Stimulated activated CD8-positive, alpha-beta memory T cell treated with anti-CD3 and anti-CD28 coated beads, Interleukin-2, amount 100 ng/mL, for 48 hours (primary cell): ENCODE data around the gene CCDC198.

Experiments
- DNase-seq, 2 donors: peaks; one replicate each; pipeline ENCODE4 v3.0.0-alpha.2; 2020; ENCODE audit warnings: low read depth in 2 of 2

Gene CCDC198, protein sequence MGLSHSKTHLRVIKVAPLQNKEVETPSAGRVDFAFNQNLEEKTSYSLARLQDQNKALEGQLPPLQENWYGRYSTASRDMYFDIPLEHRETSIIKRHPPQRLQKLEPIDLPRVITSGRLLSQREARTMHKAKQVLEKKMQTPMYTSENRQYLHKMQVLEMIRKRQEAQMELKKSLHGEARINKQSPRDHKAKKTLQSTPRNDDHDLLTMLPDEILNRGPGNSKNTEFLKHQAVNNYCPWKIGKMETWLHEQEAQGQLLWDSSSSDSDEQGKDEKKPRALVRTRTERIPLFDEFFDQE

DNA sequence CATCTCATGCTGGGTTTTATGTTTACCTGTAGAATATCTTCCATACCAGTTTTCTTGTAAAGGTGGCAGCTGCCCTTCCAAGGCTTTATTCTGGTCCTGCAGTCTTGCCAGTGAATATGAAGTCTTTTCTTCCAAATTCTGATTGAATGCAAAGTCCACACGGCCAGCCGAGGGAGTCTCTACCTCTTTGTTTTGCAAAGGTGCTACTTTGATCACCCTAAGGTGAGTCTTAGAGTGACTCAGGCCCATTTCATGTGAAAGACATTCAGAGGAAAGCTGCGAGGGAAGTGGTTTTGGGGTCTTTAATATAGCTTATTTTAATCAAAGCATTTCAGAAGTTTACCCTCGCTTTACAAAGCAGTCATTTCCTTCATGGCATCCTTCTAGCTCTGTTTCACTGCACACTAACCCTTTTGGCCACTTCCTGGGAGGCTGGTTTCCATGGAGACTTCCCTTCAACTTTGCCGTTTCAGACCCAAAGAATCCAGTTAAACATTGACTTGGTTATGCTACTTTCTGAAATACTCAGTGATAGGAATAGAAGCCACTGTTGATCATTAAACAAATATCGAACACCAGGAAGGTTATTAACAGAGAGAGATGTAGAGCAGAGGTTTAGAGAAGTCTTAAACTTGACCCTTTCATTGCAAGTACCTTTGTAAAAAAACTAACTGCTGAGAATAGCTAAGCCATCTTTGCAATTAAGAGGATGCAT, at the start of gene CCDC198:
TSS of gene CCDC198 (minus strand) at position 391 of the 715 bp plus-strand sequence. CDS start at position 249, 142 bp downstream.
- no peak for DNase-seq

DNA sequence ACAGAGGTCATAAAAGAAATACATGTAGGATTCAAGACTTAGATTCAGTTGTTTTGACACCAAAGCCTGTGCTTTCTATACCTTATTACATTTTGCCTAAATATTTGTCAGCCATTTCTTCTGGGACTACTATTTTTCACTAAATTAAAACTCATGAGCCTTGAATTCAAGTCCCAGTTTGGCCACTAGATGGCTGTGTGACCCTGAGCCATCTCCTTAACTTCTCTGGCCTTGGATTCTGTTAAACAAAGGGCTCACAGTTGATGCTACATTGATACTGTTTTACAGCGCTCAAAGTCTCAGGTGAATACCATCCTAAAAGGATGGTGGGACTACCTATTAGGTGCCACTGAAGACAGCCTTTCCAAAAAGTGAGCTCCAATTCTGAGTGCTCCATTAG, 39.6 kb upstream of the CCDC198 start:
- no peak for DNase-seq

DNA sequence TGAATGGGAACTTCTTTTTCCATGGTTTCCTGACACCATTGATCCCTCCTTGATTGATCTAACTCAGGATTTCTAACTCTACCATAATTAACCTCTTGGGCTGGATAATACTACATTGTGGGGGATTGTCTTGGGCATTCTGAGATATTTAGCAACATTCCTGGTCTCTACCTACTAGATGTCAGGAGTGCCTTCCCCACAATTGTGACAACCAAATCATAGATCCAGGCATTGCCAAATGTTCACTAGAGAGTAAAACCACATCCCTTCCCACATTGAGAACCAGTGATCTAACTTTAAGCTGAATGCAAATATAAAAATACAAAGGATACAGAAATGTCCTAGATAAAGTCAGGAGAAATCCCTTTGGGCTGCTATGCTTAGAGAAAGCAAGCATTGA, 36.9 kb upstream of the CCDC198 start:
- DNase-seq = no peak

DNA sequence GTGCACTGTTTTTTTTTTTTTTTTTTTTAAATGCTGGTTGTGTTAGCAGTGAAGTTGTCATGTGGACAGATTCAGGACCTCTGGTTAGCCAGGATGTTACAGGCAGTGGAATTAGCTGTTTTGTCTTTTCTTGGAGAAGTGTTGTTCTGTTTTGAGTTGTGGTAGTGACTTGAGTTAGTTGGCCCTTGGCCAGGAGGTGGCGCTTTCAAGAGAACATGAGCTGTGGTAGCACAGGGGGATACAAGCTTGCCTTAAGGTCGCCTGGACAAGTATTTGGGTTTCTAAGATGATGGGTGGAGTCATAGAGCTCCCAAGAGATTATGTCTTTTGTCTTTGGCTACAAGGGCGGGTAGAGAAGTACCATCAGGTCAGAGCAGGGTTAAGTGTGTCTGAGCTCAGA, 33.3 kb upstream of the CCDC198 start:
- DNase-seq = no peak

DNA sequence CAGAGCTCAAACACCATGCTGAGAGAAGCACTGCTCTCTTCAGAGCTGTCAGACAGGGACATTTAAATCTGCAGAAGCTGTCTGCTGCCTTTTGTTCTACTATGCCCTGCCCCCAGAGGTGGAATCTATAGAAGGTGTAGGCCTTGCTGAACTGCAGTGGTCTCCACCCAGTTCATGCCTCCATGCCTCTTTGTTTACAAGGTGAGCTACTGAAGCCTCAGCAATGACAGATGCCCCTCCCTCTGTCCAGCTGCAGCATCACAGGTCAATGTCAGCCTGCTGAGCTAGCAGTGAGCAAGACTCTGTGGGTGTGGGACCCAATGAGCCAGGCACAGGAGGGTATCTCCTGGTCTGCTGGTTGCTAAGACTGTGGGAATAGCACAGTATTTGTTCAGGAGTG, 25.4 kb upstream of the CCDC198 start:
- no peak for DNase-seq

DNA sequence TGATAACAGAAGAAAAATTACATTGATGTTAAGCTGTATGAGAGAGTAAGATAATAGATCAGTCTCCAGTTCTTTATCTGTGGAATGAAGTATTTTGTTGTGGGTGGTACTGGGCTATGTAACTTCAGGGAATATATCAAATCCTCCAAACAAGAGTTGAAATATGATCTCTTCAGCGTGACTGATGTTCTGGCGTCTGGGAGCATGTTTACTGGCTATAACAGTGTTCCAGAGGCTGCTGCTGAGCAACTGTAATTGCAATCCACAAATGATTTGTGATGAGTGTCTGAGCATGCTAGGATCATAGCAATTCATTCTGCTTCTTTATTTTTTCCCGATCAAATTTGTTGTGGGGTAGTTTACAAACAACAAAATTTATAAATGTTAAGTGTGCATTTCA, 18.6 kb upstream of the CCDC198 start:
- DNase-seq = no peak

DNA sequence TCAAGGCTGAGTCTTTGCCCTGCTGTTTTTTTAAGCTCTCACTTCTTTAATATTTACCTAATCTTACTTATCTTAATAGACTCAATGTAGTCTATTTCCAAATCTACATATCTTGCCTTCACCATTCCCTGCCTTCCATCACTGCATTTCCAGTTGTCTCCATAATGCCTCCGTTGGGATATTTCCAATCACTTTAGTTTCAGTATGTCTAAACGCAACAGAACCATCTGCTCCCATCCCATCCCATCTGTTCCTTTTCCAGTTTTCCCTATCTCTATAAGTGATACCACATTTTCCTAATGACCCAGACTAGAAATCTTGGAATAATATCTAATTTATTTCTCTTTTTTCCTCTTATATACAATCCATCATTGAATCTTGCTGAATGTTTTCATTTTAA, 15.1 kb upstream of the CCDC198 start:
- no peak for DNase-seq

DNA sequence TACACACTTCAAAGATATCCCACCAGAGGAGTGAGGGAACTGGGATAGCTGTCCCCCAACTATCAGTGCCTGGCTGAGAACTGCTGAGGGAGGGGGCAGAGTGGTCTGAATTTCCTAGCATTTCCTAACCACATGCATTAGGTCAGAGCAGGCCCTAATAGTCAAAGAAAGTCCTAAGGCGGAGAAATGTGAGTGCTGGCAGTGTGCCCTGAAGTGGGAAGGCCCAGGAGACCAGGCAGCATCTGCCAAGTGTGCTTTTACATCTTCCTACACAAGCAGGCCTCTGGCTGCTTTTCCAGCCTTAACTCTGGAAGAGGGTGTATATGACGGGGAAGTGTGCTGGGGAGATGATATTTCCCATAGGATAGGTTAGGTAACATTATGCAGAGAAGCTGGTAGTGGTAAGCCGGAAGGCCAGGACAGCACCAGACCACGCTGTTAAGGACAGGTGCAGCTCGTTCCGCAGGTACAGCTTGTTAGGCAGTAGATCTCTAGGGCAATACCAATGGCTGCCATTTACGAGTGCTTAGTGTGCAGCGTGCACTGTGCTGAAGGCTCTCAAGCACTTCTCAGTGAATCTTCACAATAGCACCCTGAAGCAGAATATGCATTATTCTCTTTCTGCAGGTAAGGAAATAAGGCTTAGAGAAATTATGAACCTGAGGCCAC, 9.1 kb upstream of the CCDC198 start:
- no peak for DNase-seq

DNA sequence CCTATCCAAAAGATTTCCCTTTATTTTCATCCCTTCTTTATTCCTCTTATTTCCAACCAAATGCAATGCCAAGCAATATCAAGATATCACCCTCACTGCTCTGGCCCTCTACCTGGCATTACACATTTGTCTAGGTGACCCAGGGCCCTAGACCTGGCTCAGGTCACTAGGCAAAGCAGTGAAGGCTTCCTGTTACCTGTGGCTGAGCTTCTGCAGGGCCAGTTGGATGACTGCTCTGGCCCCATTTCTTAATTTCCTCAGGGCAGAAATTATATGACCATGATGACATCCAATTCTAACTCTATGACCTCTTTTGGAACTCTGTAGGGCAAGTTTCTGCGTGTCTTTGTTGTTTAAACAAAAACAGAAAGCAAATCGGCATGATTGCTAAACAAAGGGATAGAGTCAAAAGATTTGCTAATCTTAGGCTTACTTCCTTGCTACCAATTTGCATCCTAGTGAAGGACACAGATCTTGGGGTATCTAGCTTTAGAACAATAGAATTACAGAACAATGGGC, 7.4 kb upstream of the CCDC198 start:
- DNase-seq = no peak

DNA sequence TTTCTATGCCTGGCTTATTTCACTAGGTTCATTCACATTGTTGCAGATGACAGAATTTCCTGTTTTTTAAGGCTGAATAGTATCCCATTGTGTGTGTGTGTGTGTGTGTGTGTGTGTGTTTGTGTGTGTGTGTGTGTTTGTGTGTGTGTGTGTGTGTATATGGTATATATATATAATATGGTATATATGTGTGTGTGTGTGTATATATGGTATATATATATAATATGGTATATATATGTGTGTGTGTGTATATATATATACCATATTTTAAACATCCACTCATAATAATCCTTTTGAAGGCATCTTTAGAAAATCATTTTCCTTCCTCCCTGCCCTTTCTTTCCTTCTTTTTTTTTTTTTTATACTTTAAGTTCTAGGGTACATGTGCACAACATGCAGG, 5.0 kb upstream of the CCDC198 start:
- DNase-seq = no peak

DNA sequence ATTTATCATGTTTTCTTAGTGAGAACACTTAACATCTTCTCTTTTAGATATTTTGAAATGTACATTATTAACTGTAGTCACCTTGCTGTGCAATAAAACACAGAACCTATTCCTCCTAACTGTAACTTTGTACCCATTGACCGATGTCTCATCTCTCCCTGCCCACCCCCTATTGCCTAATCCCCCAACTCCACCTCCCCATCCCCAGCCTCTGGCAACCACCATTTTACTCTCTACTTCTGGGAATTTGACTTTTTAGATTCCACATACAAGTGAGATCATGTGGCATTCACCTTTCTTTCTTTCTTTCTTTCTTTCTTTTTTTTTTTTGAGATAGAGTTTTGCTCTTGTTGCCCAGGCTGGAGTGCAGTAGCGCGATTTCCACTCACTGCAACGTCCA, 4.4 kb upstream of the CCDC198 start:
- no peak for DNase-seq

DNA sequence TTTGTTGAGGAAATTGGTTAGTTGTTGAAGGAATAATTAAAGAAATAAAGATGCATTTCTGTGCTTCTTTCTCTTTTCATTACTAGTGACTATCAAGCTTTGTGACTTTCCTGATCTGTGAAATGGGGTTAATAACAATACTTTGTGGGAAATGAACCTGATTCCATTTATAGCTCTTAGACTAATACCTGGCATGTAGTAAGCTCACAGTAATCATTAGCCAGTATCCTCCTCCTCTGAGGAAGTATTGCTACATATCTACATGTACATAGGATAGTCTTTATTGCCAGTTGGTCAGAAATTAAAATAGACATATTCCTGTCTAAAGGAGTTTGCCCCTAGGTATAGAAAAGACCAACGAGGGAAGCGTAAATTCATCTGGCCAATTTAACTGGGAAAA, 1.8 kb upstream of the CCDC198 start:
- DNase-seq = no peak

DNA sequence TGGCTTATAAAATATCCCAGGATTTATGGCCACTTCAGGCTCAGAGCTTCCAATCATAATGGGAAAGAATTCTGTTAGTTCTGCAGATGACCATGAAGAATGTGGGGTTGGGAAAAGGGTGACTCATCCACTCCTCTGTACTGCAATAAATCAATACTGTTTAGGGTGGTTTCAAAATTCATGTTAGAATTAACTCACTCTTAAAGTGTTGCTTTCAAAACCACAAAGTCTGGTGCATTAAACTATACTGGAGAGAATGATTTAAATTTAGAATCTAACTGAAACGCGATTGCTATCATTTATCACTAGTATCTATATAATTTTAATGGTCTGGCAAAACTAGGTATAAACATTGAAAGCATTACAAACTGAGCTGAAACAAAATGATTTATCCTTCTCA, 798 bp downstream of the CCDC198 start:
- no peak for DNase-seq

DNA sequence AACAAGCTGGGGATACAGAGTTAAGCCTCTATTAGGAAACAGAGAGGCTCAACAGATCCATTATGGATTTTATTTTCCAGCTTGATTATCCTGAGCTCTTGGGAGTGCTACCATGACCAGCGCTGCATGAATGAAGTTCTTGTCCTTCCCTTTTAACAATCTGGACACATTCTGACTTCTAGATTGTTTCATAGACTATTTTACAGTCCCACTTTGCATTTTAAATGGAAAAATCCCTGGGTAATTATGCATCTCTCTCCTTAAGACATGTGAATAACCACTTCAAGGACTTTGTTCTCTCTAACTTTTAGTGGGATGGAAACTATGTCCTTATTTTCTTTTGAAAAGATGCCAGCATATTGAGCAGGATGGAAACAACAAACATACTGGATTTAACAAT, 2.0 kb downstream of the CCDC198 start:
- no peak for DNase-seq

DNA sequence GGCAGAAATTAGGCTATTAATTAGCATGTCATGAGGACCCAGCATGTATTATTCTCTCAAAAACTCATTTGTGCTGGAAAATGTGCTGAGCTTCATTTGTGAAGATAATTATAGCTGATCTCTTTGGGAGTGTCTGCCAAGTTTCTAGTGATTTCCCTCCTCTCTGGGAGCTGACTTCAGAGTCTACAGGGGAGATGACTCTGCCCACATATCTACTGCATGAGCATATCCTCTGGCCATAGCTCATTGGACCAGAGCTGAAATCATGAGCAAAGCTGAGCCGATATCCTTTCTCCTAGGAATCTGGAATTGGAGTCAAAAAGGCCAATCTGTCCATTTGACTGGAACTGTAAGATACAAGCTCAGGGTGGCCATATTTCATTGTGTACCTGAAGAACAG, 5.9 kb downstream of the CCDC198 start:
- no peak for DNase-seq

DNA sequence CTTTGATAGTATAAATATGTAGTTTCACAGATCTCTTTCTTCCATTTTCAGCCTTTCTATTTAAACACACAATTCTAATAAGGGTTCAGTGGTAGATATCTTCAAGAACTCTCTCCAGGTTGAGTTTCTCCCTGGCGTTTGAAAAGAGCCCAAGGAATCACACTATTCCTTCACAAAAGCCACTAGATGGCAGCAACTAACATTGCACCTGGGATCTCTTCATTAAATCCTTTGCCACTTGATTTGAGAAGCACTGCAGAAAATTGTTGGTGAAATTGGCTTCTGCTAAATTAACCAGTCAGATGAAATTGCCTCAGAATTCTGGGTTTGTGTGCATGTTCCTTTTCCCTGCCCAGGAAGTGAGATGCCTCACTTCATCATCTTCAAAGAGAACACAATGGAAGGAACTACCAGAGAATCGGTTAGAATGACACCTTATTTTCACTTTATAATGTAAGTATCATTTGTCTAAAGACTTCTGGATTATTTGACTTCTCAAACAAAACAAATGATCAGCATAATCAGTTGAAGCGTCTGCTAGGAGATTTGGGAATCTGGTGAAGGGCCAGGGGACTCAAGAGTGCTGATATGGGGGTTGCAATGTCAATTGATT, 6.8 kb downstream of the CCDC198 start:
- DNase-seq = no peak

DNA sequence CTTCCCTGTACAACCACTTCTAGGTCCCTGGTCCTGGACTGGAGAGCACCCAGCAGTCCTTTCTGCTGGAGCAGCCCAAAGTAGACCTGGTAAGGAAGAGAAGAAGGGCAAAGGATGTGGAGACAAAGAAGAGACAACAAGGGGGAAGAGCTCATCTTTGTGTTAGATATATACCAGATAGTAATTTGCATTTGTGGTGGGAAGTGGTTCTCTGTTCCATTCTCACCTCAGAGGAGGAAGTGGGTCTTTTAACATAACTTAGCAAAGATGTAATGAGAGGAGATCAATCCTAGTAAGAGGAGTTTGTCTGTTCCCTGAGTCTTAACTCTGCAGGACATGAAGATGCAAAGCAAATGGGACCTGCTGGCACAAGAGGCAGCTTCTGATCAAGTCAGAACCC, 8.0 kb downstream of the CCDC198 start:
- DNase-seq = no peak

DNA sequence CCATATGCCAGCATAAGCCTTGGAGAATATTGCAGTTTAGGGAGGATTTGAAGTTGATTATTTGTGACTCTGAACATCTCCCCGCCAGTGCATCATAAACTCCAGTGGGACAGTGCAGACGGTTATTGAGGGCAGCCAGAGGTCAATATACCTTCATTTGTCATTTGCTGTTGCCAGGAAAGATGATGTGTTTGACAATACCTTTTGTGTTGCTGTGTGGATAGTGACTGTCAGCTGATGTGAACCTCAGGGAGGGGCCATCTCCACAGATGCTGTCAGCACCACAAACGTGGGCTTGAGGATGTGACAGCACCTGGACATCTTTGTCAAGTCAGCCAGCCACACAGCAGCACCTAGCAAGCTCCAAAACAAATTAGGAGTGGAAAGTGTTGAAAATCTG, 11.5 kb downstream of the CCDC198 start:
- DNase-seq = no peak

DNA sequence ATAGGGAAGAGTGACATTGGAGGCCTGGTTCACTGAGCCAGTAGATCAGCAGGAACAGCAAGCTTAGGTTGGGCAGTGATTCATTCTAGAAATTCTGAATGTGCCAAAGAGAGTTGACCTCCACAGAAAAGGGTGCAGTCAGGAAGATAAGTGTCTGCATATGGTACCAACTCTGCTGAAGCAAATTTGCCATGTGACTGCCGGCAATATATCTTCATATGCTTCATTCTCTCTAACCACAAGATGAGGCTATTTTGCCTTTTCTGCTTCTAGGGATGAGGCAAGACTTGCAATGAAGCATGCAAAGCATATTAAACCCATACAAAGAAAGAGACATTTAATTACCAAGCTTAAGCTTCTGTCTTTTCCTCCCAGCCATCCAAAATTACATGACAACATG, 13.6 kb downstream of the CCDC198 start:
- DNase-seq = no peak

DNA sequence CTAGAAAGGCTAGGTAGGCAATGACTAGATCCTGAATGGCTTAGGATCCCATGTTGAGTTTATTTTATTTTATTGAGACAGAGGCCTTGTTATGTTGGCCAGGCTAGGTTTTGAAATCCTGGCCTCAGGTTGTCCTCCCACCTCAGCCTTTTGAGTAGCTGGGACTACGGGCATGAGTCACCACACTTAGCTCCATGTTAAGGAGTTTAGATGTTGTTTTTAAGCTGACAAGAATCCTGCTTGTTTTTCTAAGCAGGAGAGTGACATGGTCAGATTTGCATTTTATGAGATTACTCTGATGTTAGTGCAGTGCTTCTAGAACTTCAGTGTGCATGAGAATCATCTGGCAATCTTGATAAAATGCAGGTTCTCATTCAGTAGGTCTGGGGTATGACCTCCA, 14.5 kb downstream of the CCDC198 start:
- no peak for DNase-seq

DNA sequence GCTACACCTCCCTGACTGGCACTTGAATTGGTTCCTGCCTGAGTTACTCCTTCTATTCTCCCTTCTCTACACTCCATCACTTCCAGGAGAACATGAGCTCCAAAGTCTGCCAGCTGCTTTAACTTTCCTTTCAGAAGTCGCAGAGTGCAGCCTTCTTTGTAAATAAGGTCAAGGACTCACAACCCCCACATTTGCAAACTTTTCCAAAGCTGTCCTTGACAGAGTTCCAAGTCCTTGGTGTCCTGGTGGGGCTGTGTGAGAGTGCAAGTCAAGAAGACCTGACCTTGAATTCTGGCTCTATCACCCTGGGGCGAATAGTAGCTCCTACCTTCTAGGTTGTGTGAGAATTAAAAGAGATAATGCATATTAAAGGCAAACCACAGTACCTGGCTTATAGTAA, 15.6 kb downstream of the CCDC198 start:
- no peak for DNase-seq

DNA sequence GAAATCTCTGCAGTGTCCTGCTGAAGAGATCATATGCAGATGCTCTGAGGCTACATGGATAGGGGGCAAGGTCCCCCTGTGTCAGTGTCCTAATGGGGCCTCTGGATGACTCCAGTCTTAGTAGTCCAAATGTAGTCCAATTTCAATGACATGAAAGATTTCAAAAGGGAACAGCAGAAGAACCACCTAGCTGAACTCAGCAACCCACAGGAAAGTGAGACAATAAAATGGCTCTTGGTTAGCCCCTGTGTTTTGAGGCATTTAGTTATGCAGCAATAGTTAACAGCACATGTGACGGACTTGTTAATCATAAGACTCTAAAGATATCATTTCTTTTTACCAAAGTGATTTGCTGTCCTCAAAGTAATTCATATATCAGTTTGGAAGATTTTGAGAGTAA, 22.7 kb downstream of the CCDC198 start:
- no peak for DNase-seq
